Measurements from ENCODE around the gene GLP2R.

DNA sequence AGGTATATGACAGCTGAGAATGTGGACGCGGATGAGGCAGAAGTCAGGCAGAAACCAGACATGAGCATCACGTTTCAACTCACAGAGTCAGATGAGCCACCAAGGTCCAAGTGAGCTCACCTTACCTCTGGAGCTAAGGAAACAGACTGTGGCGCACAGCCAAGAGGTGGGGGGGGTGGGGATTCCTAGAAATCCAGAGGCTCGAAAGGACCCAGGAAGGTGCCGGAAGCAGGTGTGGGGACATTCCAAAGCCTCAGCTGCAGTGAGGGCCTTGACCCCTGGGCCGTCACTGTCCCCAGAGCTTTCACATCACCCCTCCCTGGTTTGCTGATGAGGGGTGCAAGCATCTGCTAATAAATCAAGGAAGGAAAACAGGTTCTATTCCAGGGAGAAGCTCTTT lies 108.6 kb downstream of the GLP2R start:
- TF ChIP-seq EZH2 (IDR thresholded peaks at IDR 0.05; ENCODE audit: low read length, unreplicated experiment) (no peak), EZH2phosphoT487 (IDR thresholded peaks at IDR 0.05; ENCODE audit: borderline replicate concordance, low read length) (no peak)

Measured in PC-3 (cell line).